Upper lobe of left lung (tissue), 4 donors: Measurements from ENCODE around the gene SDK1.

Experiments
- CTCF ChIP-seq, 6 experiments: fragments of 450-650 bp in 4 of 6; fragments of 200-600 bp in 2 of 6; sonication (generic) in 2 of 6; IDR thresholded peaks; one replicate each; pipeline ENCODE4 v1.5.1; 2016 to 2019; ENCODE audit warnings: antibody characterized with exemption in 6 of 6
- POLR2AphosphoS5 ChIP-seq, 2 donors: sonication (generic); formaldehyde crosslinking; IDR thresholded peaks; one replicate each; pipeline ENCODE4 v1.5.1; 2017; ENCODE audit warnings: antibody characterized with exemption in 2 of 2

GRCh38 chr7:4093035-4093434, 792.0 kb downstream of the SDK1 start:
- no peak for TF ChIP-seq CTCF (IDR thresholded peaks at IDR 0.05)
- TF ChIP-seq POLR2AphosphoS5 (IDR thresholded peaks at IDR 0.05), result no peak
